ENCODE results near the gene LRIT1. TPM values are rescaled to one million over a fixed set of nuclear protein-coding genes. Genes with fewer than 3 reads are reported as not detected.

Gene LRIT1
- total RNA-seq, 1 experiment from 2014 or later = not detected

GRCh38 chr10:84198206-84198915 is 43.0 kb downstream of the LRIT1 start:
- TF ChIP-seq CTCF (conservative IDR thresholded peaks at IDR 0.05; ENCODE audit: low read depth, low read length) (no peak), EZH2 (IDR thresholded peaks at IDR 0.05; ENCODE audit: borderline replicate concordance, low read depth, low read length, poor library complexity, severe bottlenecking) (no peak)
- BruUV-seq (replicated peaks) = no TSS peak
- no peak for DNase-seq (ENCODE audit: low spot score)
- Histone ChIP-seq H3K9me3 (ENCODE audit: low read depth, low read length, poor library complexity, severe bottlenecking) (no peaks in the 10 kb centered on the region), H3K27me3 (replicated peaks; ENCODE audit: insufficient read depth, low read depth, low read length, poor library complexity) (peaks cover 64% of the 10 kb centered on the region), H3K4me1 (ENCODE audit: insufficient read depth, low read length, poor library complexity, severe bottlenecking) (no peaks in the 10 kb centered on the region), H3K4me3 (ENCODE audit: low read depth, low read length, poor library complexity, severe bottlenecking) (no peak overlapping the region), H3K36me3 (ENCODE audit: insufficient read depth, low read length, poor library complexity, severe bottlenecking) (no peaks in the 10 kb centered on the region), H3K27ac (ENCODE audit: low read depth, low read length, poor library complexity, severe bottlenecking) (no peak overlapping the region)
- intact Hi-C loops (cut with micrococcal nuclease; ENCODE audit: unreplicated experiment) = no loop called here
- ChIA-PET CTCF (no interaction called here), POLR2A (ENCODE audit: low non-redundant PET) (no interaction called here)

GRCh38 chr10:84197643-84198042 is 43.7 kb downstream of the LRIT1 start:
- ChIA-PET POLR2A (ENCODE audit: low non-redundant PET) (no interaction called here), CTCF (no interaction called here)
- H3K9me3 ChIP-seq (ENCODE audit: low read depth, low read length, poor library complexity, severe bottlenecking) = no peaks in the 10 kb centered on the region
- H3K4me1 ChIP-seq (ENCODE audit: insufficient read depth, low read length, poor library complexity, severe bottlenecking) = no peaks in the 10 kb centered on the region
- H3K27me3 ChIP-seq (replicated peaks; ENCODE audit: insufficient read depth, low read depth, low read length, poor library complexity) = peaks cover 72% of the 10 kb centered on the region
- no peak overlapping the region for H3K27ac ChIP-seq (ENCODE audit: low read depth, low read length, poor library complexity, severe bottlenecking)
- no peak for DNase-seq (ENCODE audit: low spot score)
- no peak for TF ChIP-seq CTCF (conservative IDR thresholded peaks at IDR 0.05; ENCODE audit: low read depth, low read length)
- no peak for TF ChIP-seq EZH2 (IDR thresholded peaks at IDR 0.05; ENCODE audit: borderline replicate concordance, low read depth, low read length, poor library complexity, severe bottlenecking)
- H3K36me3 ChIP-seq (ENCODE audit: insufficient read depth, low read length, poor library complexity, severe bottlenecking) = no peaks in the 10 kb centered on the region
- intact Hi-C loops (cut with micrococcal nuclease; ENCODE audit: unreplicated experiment) = no loop called here
- BruUV-seq (replicated peaks) = no TSS peak
- H3K4me3 ChIP-seq (ENCODE audit: low read depth, low read length, poor library complexity, severe bottlenecking) = no peak overlapping the region

- no peaks in the 10 kb centered on the region for H3K9me3 ChIP-seq (ENCODE audit: low read depth, low read length, poor library complexity, severe bottlenecking)
- intact Hi-C loops (cut with micrococcal nuclease; ENCODE audit: unreplicated experiment) = no loop called here
- H3K4me1 ChIP-seq (ENCODE audit: insufficient read depth, low read length, poor library complexity, severe bottlenecking) = no peaks in the 10 kb centered on the region
- POLR2A ChIA-PET (ENCODE audit: low non-redundant PET) = no interaction called here
- H3K4me3 ChIP-seq (ENCODE audit: low read depth, low read length, poor library complexity, severe bottlenecking) = no peak overlapping the region
- no peak overlapping the region for H3K27ac ChIP-seq (ENCODE audit: low read depth, low read length, poor library complexity, severe bottlenecking)
- no peak for DNase-seq (ENCODE audit: low spot score)
- TF ChIP-seq EZH2 (IDR thresholded peaks at IDR 0.05; ENCODE audit: borderline replicate concordance, low read depth, low read length, poor library complexity, severe bottlenecking) (no peak), CTCF (conservative IDR thresholded peaks at IDR 0.05; ENCODE audit: low read depth, low read length) (no peak)
- BruUV-seq (replicated peaks) = no TSS peak
- no peaks in the 10 kb centered on the region for H3K36me3 ChIP-seq (ENCODE audit: insufficient read depth, low read length, poor library complexity, severe bottlenecking)
- CTCF ChIA-PET = no interaction called here
- H3K27me3 ChIP-seq (replicated peaks; ENCODE audit: insufficient read depth, low read depth, low read length, poor library complexity) = peaks cover 76% of the 10 kb centered on the region
These were observed 44.4 kb downstream of the LRIT1 start for GRCh38 chr10:84196941-84197340.

Measured in A673 (cell line).